IMR-90 (cell line): ENCODE data around the gene PKM. TPM values are rescaled to one million over a fixed set of nuclear protein-coding genes. Genes with fewer than 3 reads are reported as not detected.

ENCODE experiments used
- ATAC-seq: fragments of 200-7000 bp; cut with Tn5 transposase; 2 replicates; pipeline ENCODE4 v1.9.1; 2020; ENCODE audit warnings: low read depth, mild to moderate bottlenecking, moderate library complexity
- BruUV-seq: library from RNA; stranded (reverse); fragments of 400-500 nt; replicated peaks from 2 replicates; lab custom pipeline; 2021; lab: Mats Ljungman, UMichigan
- CTCF ChIA-PET: fragments of 300-600 bp; formaldehyde crosslinking; extraction: SDS; loops from one replicate; lab custom pipeline; 2021; ENCODE audit warnings: antibody characterized with exemption; lab: Yijun Ruan, JAX
- POLR2A ChIA-PET: fragments of 300-600 bp; sonication (Branson Sonifier 250); formaldehyde crosslinking; loops from one replicate; lab custom pipeline; 2022; ENCODE audit warnings: antibody characterized with exemption; ENCODE audit not compliant: unreplicated experiment; lab: Charles Lee
- DNase-seq: peaks from one replicate; pipeline ENCODE4 v3.0.0; 2013
- H2AFZ ChIP-seq: replicated peaks from 2 replicates; pipeline ENCODE3; 2013; ENCODE audit warnings: low read length, mild to moderate bottlenecking; ENCODE audit not compliant: poor library complexity
- H2AK5ac ChIP-seq: 2 replicates; pipeline ENCODE4 v1.6.1; 2013; ENCODE audit warnings: low read depth, low read length, inconsistent platforms
- H2AK9ac ChIP-seq: replicated peaks from 2 replicates; pipeline ENCODE3; 2013; ENCODE audit warnings: mild to moderate bottlenecking, low read depth, low read length, moderate library complexity; ENCODE audit not compliant: poor library complexity
- H2BK120ac ChIP-seq: 2 replicates; pipeline ENCODE4 v1.6.1; 2013; ENCODE audit warnings: low read depth, low read length, inconsistent platforms
- H2BK15ac ChIP-seq: 3 replicates; pipeline ENCODE4 v1.6.1; 2013; ENCODE audit warnings: low read depth, low read length, inconsistent platforms
- H2BK20ac ChIP-seq: 2 replicates; pipeline ENCODE4 v1.6.1; 2013; ENCODE audit warnings: low read depth, mild to moderate bottlenecking, inconsistent platforms, low read length, moderate library complexity
- H2BK5ac ChIP-seq: 2 replicates; pipeline ENCODE4 v1.6.1; 2013; ENCODE audit warnings: mild to moderate bottlenecking, low read depth, low read length, inconsistent platforms; ENCODE audit not compliant: poor library complexity, severe bottlenecking
- H3K14ac ChIP-seq: replicated peaks from 2 replicates; pipeline ENCODE4 v1.6.1; 2013; ENCODE audit warnings: low read depth, low read length, inconsistent platforms
- H3K18ac ChIP-seq: 2 replicates; pipeline ENCODE4 v1.6.1; 2013; ENCODE audit warnings: low read depth, low read length, control low read depth
- H3K23ac ChIP-seq: 2 replicates; pipeline ENCODE4 v1.6.1; 2013; ENCODE audit warnings: low read depth, low read length, inconsistent platforms
- H3K27ac ChIP-seq: 2 replicates; pipeline ENCODE4 v1.5.1; 2013; ENCODE audit warnings: mild to moderate bottlenecking, control low read depth, low read length; ENCODE audit not compliant: insufficient read depth
- H3K27me3 ChIP-seq: 2 replicates; pipeline ENCODE4 v1.6.1; 2013; ENCODE audit warnings: low read length; ENCODE audit not compliant: control insufficient read depth, insufficient read depth
- H3K36me3 ChIP-seq: 2 replicates; pipeline ENCODE4 v1.6.1; 2013; ENCODE audit warnings: low read length, mixed read lengths; ENCODE audit not compliant: control insufficient read depth, insufficient read depth
- H3K4ac ChIP-seq: 2 replicates; pipeline ENCODE4 v1.6.1; 2013; ENCODE audit warnings: low read depth, low read length, inconsistent platforms
- H3K4me1 ChIP-seq: 2 replicates; pipeline ENCODE4 v1.6.1; 2013; ENCODE audit warnings: low read length, mixed read lengths; ENCODE audit not compliant: control insufficient read depth, insufficient read depth
- H3K4me2 ChIP-seq: 2 replicates; pipeline ENCODE4 v1.6.1; 2013; ENCODE audit warnings: low read depth, mild to moderate bottlenecking, control low read depth, low read length, moderate library complexity
- H3K4me3 ChIP-seq: 2 replicates; pipeline ENCODE4 v1.5.1; 2013; ENCODE audit warnings: low read depth, mild to moderate bottlenecking, control low read depth, low read length, moderate library complexity; ENCODE audit not compliant: insufficient read depth
- H3K56ac ChIP-seq: 2 replicates; pipeline ENCODE4 v1.6.1; 2013; ENCODE audit warnings: low read length, inconsistent platforms; ENCODE audit not compliant: insufficient read depth; ENCODE audit errors: extremely low read depth
- H3K79me1 ChIP-seq, 2 experiments: 2 replicates each; pipeline ENCODE4 v1.6.1; 2013; ENCODE audit warnings: low read length in 2 of 2, inconsistent platforms in 1 of 2, low read depth in 1 of 2
- H3K9ac ChIP-seq: 2 replicates; pipeline ENCODE4 v1.6.1; 2013; ENCODE audit warnings: low read depth, low read length, control low read depth
- H3K9me1 ChIP-seq: 2 replicates; pipeline ENCODE4 v1.6.1; 2013; ENCODE audit warnings: low read length, inconsistent platforms; ENCODE audit not compliant: insufficient read depth
- H3K9me3 ChIP-seq: 2 replicates; pipeline ENCODE4 v1.6.1; 2013; ENCODE audit warnings: low read length; ENCODE audit not compliant: control insufficient read depth, insufficient read depth
- H4K20me1 ChIP-seq: 2 replicates; pipeline ENCODE4 v1.6.1; 2013; ENCODE audit warnings: low read length, inconsistent platforms; ENCODE audit not compliant: insufficient read depth
- H4K5ac ChIP-seq: 2 replicates; pipeline ENCODE4 v1.6.1; 2013; ENCODE audit warnings: mild to moderate bottlenecking, low read depth, low read length, control low read depth
- H4K8ac ChIP-seq, 2 experiments: 2 replicates each; pipeline ENCODE4 v1.6.1; 2013; ENCODE audit warnings: low read depth in 2 of 2, low read length in 2 of 2, control low read depth in 1 of 2, inconsistent platforms in 1 of 2
- H4K91ac ChIP-seq: 2 replicates; pipeline ENCODE4 v1.6.1; 2013; ENCODE audit warnings: low read depth, low read length, inconsistent platforms; ENCODE audit not compliant: insufficient read depth
- BHLHE40 ChIP-seq: fragments of 150-350 bp; IDR thresholded peaks from 2 replicates; pipeline ENCODE4 v1.6.1; 2016; ENCODE audit warnings: mild to moderate bottlenecking, low read depth, low read length
- CEBPB ChIP-seq: IDR thresholded peaks from 2 replicates; pipeline ENCODE4 v1.6.1; 2012; ENCODE audit warnings: low read depth, low read length, improper control_type of control experiment
- CHD1 ChIP-seq: IDR thresholded peaks from 2 replicates; pipeline ENCODE4 v1.6.1; 2012; ENCODE audit warnings: low read depth, low read length, improper control_type of control experiment
- ELK1 ChIP-seq: fragments of 150-350 bp; IDR thresholded peaks from 2 replicates; pipeline ENCODE4 v1.6.1; 2016; ENCODE audit warnings: low read depth, mild to moderate bottlenecking, low read length, moderate library complexity, borderline replicate concordance
- FOS ChIP-seq: fragments of 150-350 bp; IDR thresholded peaks from 2 replicates; pipeline ENCODE4 v1.6.1; 2016; ENCODE audit warnings: low read depth, low read length
- MAFK ChIP-seq: IDR thresholded peaks from 2 replicates; pipeline ENCODE4 v1.6.1; 2012; ENCODE audit warnings: low read depth, low read length, improper control_type of control experiment
- MAZ ChIP-seq: IDR thresholded peaks from 2 replicates; pipeline ENCODE4 v1.6.1; 2012; ENCODE audit warnings: low read depth, mild to moderate bottlenecking, low read length, improper control_type of control experiment, moderate library complexity, borderline replicate concordance
- MXI1 ChIP-seq: IDR thresholded peaks from 2 replicates; pipeline ENCODE4 v1.6.1; 2012; ENCODE audit warnings: low read depth, mild to moderate bottlenecking, low read length, moderate library complexity, borderline replicate concordance
- NFE2L2 ChIP-seq: fragments of 150-350 bp; IDR thresholded peaks from 2 replicates; pipeline ENCODE4 v1.6.1; 2016; ENCODE audit warnings: low read depth, mild to moderate bottlenecking, low read length
- POLR2A ChIP-seq: IDR thresholded peaks from 2 replicates; pipeline ENCODE4 v1.6.1; 2012; ENCODE audit warnings: mild to moderate bottlenecking, low read depth, low read length
- RAD21 ChIP-seq: IDR thresholded peaks from 2 replicates; pipeline ENCODE4 v1.6.1; 2012; ENCODE audit warnings: low read length, improper control_type of control experiment
- RCOR1 ChIP-seq: IDR thresholded peaks from 2 replicates; pipeline ENCODE4 v1.6.1; 2012; ENCODE audit warnings: mild to moderate bottlenecking, low read length, improper control_type of control experiment; ENCODE audit not compliant: insufficient replicate concordance
- RFX5 ChIP-seq: IDR thresholded peaks from 2 replicates; pipeline ENCODE4 v1.8.0; 2012; ENCODE audit warnings: low read depth, mild to moderate bottlenecking, low read length, moderate library complexity
- SMC3 ChIP-seq: fragments of 150-350 bp; IDR thresholded peaks from 2 replicates; pipeline ENCODE4 v1.6.1; 2016; ENCODE audit warnings: low read depth, mild to moderate bottlenecking, antibody characterized with exemption, low read length, moderate library complexity
- USF2 ChIP-seq: fragments of 150-350 bp; IDR thresholded peaks from 2 replicates; pipeline ENCODE4 v1.6.1; 2017; ENCODE audit warnings: mild to moderate bottlenecking, antibody characterized with exemption, low read length, low read depth
- WGBS, 2 experiments: methylation state at CpG; one replicate each; pipeline versions ENCODE4 v1.1.5 to v1.1.7; 2013; ENCODE audit warnings: missing lambda C conversion rate in 2 of 2; ENCODE audit not compliant: insufficient read length in 1 of 2; ENCODE audit errors: extremely low coverage in 2 of 2; 5-methylcytosine and 5-hydroxymethylcytosine counted together
- dilution Hi-C: fragments of 300-500 bp; cut with HindIII; formaldehyde crosslinking; loops from one replicate; pipeline ENCODE4 v1.14.3; 2018; ENCODE audit warnings: low sequenced_read_pairs; ENCODE audit not compliant: unreplicated experiment
- in situ Hi-C: fragments of 300-500 bp; cut with MboI; formaldehyde crosslinking; loops from 3 replicates; pipeline ENCODE4 v1.14.3; 2019; ENCODE audit warnings: low sequenced_read_pairs, inconsistent platforms, mixed read lengths
- intact Hi-C: fragments of 100-400 bp; cut with micrococcal nuclease; formaldehyde crosslinking; loops from 2 replicates; pipeline ENCODE4 v1.10.0; 2022
- polyA plus RNA-seq, 3 experiments: library from polyadenylated mRNA; depleted of rRNA; stranded (reverse); fragments of >200 nt; gene quantifications; 2 replicates each; pipeline ENCODE4 v1.2.3, GENCODE V29; 2012; ENCODE audit warnings: low replicate concordance in 1 of 3
- total RNA-seq: library from RNA; depleted of rRNA; stranded (reverse); fragments of >200 nt; gene quantifications from 2 replicates; pipeline ENCODE4 v1.2.3, GENCODE V29; 2012
- TF ChIP-seq, protein P1 (sequence below): conservative IDR thresholded peaks from 2 replicates; pipeline ENCODE4 v1.5.1; 2012; ENCODE audit warnings: mild to moderate bottlenecking, low read depth, low read length, improper control_type of control experiment

Gene PKM
- total and polyA plus RNA-seq, 2 of the 4 experiments (the other 2 are of a cell fraction), result 2,219 to 3,859 TPM

- dilution Hi-C loops, result no loop called here
- H3K4me3 ChIP-seq, result no peak overlapping the region
- BruUV-seq, result no TSS peak
- H2AK9ac ChIP-seq, result no peak overlapping the region
- H2BK120ac ChIP-seq, result no peak overlapping the region
- H4K5ac ChIP-seq, result no peak overlapping the region
- CTCF ChIA-PET, result no interaction called here
- H2AFZ ChIP-seq, result no peak overlapping the region
- no peak overlapping the region for H4K8ac ChIP-seq
- no peak overlapping the region for H3K56ac ChIP-seq
- H3K4me1 ChIP-seq, result peaks cover 2% of the 10 kb centered on the region; the same call in 1 of the 2 replicates
- H3K14ac ChIP-seq, result no peak overlapping the region
- 0 out of 2 replicates have a peak, but pooled peaks cover 3% of the 10 kb centered on the region for H3K9me1 ChIP-seq
- H4K20me1 ChIP-seq, result peaks cover 95% of the 10 kb centered on the region
- ATAC-seq (no peak), DNase-seq (no peak)
- no peak for TF ChIP-seq ELK1
- TF ChIP-seq POLR2A, result no peak
- no peak for TF ChIP-seq RCOR1
- TF ChIP-seq USF2, result no peak
- TF ChIP-seq MXI1, result no peak
- TF ChIP-seq SMC3, result no peak
- TF ChIP-seq, protein P1, sequence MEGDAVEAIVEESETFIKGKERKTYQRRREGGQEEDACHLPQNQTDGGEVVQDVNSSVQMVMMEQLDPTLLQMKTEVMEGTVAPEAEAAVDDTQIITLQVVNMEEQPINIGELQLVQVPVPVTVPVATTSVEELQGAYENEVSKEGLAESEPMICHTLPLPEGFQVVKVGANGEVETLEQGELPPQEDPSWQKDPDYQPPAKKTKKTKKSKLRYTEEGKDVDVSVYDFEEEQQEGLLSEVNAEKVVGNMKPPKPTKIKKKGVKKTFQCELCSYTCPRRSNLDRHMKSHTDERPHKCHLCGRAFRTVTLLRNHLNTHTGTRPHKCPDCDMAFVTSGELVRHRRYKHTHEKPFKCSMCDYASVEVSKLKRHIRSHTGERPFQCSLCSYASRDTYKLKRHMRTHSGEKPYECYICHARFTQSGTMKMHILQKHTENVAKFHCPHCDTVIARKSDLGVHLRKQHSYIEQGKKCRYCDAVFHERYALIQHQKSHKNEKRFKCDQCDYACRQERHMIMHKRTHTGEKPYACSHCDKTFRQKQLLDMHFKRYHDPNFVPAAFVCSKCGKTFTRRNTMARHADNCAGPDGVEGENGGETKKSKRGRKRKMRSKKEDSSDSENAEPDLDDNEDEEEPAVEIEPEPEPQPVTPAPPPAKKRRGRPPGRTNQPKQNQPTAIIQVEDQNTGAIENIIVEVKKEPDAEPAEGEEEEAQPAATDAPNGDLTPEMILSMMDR, result no peak
- no peak for TF ChIP-seq CEBPB
- no peak for TF ChIP-seq CHD1
- TF ChIP-seq MAZ, result no peak
- no peak for TF ChIP-seq RAD21
- no peak for TF ChIP-seq RFX5
- TF ChIP-seq NFE2L2, result no peak
- no peak for TF ChIP-seq BHLHE40
- no peak for TF ChIP-seq MAFK
- no peak for TF ChIP-seq FOS
- peaks cover 87% of the 10 kb centered on the region for H3K36me3 ChIP-seq
- H3K9ac ChIP-seq, result no peak overlapping the region
- H3K4ac ChIP-seq, result no peak overlapping the region
- no peaks in the 10 kb centered on the region for H3K9me3 ChIP-seq
- peaks cover 39 to 72% of the 10 kb centered on the region in 2 experiments for H3K79me1 ChIP-seq
- H3K27me3 ChIP-seq, result no peaks in the 10 kb centered on the region
- H3K23ac ChIP-seq, result no peak overlapping the region
- no peak overlapping the region for H2AK5ac ChIP-seq
- H2BK5ac ChIP-seq, result no peak overlapping the region
- in situ Hi-C loops, result no loop called here
- no peak overlapping the region for H2BK20ac ChIP-seq
- WGBS, 2 experiments, result 89% methylated on average over 12 of the region's 13 CpGs; no CpG with 5 or more reads in 1 of the 2 experiments
- intact Hi-C loops, result no loop called here
- no peak overlapping the region for H2BK15ac ChIP-seq
- POLR2A ChIA-PET, result no interaction called here
- H4K91ac ChIP-seq, result no peak overlapping the region
- no peak overlapping the region for H3K4me2 ChIP-seq
- no peak overlapping the region for H3K27ac ChIP-seq
- H3K18ac ChIP-seq, result no peak overlapping the region
Observed at GRCh38 chr15:72202302-72202701, 28.7 kb downstream of the PKM start.
